ENCODE data around the gene TARDBP. TPM values are rescaled to one million over a fixed set of nuclear protein-coding genes. Genes with fewer than 3 reads are reported as not detected.

Gene TARDBP
- total and polyA plus RNA-seq, 2 experiments from 2014 or later, result 204 to 313 TPM

- no peaks in the 10 kb centered on the region for H3K36me3 ChIP-seq (ENCODE audit: insufficient read depth)
- no peaks in the 10 kb centered on the region for H3K36me3 Mint-ChIP-seq (ENCODE audit: low read depth)
- no peak for TF ChIP-seq ZNF462 (CRISPR knock-in tag; IDR thresholded peaks at IDR 0.05)
- TF ChIP-seq EZH2phosphoT487 (IDR thresholded peaks at IDR 0.05; ENCODE audit: unreplicated experiment), result no peak
- TF ChIP-seq, protein P1, sequence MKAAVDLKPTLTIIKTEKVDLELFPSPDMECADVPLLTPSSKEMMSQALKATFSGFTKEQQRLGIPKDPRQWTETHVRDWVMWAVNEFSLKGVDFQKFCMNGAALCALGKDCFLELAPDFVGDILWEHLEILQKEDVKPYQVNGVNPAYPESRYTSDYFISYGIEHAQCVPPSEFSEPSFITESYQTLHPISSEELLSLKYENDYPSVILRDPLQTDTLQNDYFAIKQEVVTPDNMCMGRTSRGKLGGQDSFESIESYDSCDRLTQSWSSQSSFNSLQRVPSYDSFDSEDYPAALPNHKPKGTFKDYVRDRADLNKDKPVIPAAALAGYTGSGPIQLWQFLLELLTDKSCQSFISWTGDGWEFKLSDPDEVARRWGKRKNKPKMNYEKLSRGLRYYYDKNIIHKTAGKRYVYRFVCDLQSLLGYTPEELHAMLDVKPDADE (IDR thresholded peaks at IDR 0.05), result no peak
- TF ChIP-seq EZH2 (IDR thresholded peaks at IDR 0.05; ENCODE audit: low read depth, unreplicated experiment), result no peak
- TF ChIP-seq NANOG (IDR thresholded peaks at IDR 0.05; ENCODE audit: borderline replicate concordance), result no peak
- TF ChIP-seq JUNB (IDR thresholded peaks at IDR 0.05; ENCODE audit: unreplicated experiment), result no peak
- no peak for TF ChIP-seq STAT1 (IDR thresholded peaks at IDR 0.05; ENCODE audit: unreplicated experiment)
- TF ChIP-seq POLR2AphosphoS5 (IDR thresholded peaks at IDR 0.05; ENCODE audit: low read depth), result no peak
- TF ChIP-seq ZNF114 (CRISPR knock-in tag; IDR thresholded peaks at IDR 0.05), result no peak
- no peak for TF ChIP-seq CREB1 (CRISPR knock-in tag; IDR thresholded peaks at IDR 0.05; ENCODE audit: low read depth)
- TF ChIP-seq ZNF331 (CRISPR knock-in tag; IDR thresholded peaks at IDR 0.05; ENCODE audit: low read depth), result no peak
- TF ChIP-seq CTCF (conservative IDR thresholded peaks at IDR 0.05; ENCODE audit: low read depth in 2 of 2), result no peak
- no peaks in the 10 kb centered on the region for H3K4me1 Mint-ChIP-seq
- no peak for ATAC-seq
- H3K27me3 Mint-ChIP-seq (ENCODE audit: insufficient read depth, low read depth, poor library complexity), result no peaks in the 10 kb centered on the region
- H3K4me1 ChIP-seq (ENCODE audit: insufficient read depth), result no peaks in the 10 kb centered on the region
- H3K27me3 ChIP-seq (ENCODE audit: insufficient read depth), result no peaks in the 10 kb centered on the region
- no peaks in the 10 kb centered on the region for H3F3A ChIP-seq (replicated peaks; ENCODE audit: low read depth)
- H3K4me3 ChIP-seq, result no peak overlapping the region
- no peak for DNase-seq (ENCODE audit: low spot score)
- H3K9me2 ChIP-seq (ENCODE audit: insufficient read depth), result no peaks in the 10 kb centered on the region
- no peak overlapping the region for H3K4me2 ChIP-seq
- no peak overlapping the region for H3K27ac ChIP-seq (ENCODE audit: low read depth)
- H3K27ac Mint-ChIP-seq, result no peak overlapping the region
- H4K20me1 ChIP-seq (replicated peaks; ENCODE audit: insufficient read depth), result no peaks in the 10 kb centered on the region
- no peak overlapping the region for H2AFZ ChIP-seq
- H3K4me3 Mint-ChIP-seq, result no peak overlapping the region
- H3K9me3 Mint-ChIP-seq, result peaks cover 13% of the 10 kb centered on the region; the same call in 2 of the 3 replicates
- no peaks in the 10 kb centered on the region for H3K79me2 ChIP-seq (replicated peaks; ENCODE audit: insufficient read depth)
These were observed 16.4 kb upstream of the TARDBP start for GRCh38 chr1:10996100-10996499.
